HepG2 (cell line): ENCODE data around the gene SPEM2.

Experiments
- NCOA2 ChIP-seq: sonication (generic); formaldehyde crosslinking; IDR thresholded peaks from 2 replicates; pipeline ENCODE4 v1.8.0; 2022; ENCODE audit warnings: inconsistent platforms
- SMC3 ChIP-seq: IDR thresholded peaks from 2 replicates; pipeline ENCODE4 v1.6.1; 2011; ENCODE audit warnings: low read length, improper control_type of control experiment

DNA sequence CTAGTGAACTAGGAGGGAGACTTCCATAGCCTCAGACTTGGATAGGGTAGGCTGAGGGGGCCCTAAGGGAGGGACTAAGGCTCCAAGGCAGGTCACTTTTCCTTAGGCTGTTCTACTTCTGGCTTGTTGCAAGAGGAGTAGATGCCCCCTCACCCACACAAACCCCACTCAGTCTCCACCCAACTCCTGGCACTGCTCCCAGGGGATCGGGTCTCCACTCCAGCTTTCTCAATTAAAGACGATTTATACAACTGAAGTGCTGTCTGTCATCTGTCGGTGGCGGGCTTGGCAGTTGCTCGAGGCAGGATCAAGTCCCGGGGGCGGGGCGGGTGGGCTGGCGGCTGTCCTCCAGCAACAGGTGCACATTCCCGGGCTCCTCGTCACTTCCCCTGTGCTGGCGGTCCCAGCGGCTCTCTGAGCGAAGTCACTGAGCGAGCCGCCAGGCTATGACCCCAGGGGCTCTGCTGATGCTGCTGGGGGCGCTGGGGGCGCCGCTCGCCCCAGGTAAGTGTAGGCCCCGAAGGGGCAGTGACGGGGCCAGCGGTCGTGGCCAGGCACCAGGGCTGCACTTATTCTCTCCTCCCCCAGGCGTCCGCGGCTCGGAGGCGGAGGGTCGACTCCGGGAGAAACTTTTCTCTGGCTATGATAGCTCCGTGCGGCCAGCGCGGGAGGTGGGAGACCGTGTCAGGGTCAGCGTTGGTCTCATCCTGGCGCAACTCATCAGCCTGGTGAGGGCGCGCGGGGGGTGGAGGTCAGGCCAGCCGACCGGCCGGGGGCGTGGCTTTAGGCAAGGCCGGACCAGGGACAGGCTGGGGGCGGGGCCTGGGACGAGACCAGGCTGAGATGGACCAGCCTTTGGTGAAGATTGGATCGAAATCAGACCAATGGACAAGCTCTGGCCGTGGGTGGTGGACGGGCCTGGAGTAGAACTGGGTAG is 19.5 kb downstream of the SPEM2 start, which contains the start of gene CHRNB1:
- 0 out of 2 replicates have a peak, but pooled peaks have one; percentile 18 for TF ChIP-seq NCOA2 (CRISPR knock-in tag)
- no peak for TF ChIP-seq SMC3
